Measurements from ENCODE around the gene PIP4P1.

DNA sequence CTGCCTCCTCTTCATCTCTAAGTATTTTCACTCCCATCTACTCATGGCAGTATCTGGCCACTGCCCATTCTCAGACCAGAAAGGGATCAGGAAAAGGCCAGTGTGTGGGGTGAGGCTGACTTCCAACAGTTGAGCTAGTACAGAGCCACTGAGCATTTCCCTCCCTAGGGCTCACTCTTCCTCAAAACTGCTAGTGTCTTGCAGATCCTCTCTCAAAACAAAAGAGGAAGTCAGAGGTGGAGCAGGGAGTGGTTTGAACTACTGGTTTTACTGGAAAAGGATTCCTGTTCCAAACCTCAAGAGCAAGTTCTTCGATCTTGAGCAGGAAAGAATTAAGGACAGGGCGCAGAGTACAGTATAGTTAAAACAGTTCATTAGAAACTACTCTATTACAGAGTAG lies 32.4 kb upstream of the PIP4P1 start:
- no peak for TF ChIP-seq CTCF (IDR thresholded peaks at IDR 0.05; ENCODE audit: low read depth, low read length, missing input control)
- no peak for TF ChIP-seq SP1 (IDR thresholded peaks at IDR 0.05)
- TF ChIP-seq TAF1 (conservative IDR thresholded peaks at IDR 0.05): no peak
- no peak for TF ChIP-seq RAD21 (IDR thresholded peaks at IDR 0.05)
- no peak for TF ChIP-seq HNF4G (IDR thresholded peaks at IDR 0.05)
- TF ChIP-seq, protein P1, sequence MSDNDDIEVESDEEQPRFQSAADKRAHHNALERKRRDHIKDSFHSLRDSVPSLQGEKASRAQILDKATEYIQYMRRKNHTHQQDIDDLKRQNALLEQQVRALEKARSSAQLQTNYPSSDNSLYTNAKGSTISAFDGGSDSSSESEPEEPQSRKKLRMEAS (IDR thresholded peaks at IDR 0.05): peak; percentile 30
- no peak for TF ChIP-seq JUND (IDR thresholded peaks at IDR 0.05)
- TF ChIP-seq, protein P2, sequence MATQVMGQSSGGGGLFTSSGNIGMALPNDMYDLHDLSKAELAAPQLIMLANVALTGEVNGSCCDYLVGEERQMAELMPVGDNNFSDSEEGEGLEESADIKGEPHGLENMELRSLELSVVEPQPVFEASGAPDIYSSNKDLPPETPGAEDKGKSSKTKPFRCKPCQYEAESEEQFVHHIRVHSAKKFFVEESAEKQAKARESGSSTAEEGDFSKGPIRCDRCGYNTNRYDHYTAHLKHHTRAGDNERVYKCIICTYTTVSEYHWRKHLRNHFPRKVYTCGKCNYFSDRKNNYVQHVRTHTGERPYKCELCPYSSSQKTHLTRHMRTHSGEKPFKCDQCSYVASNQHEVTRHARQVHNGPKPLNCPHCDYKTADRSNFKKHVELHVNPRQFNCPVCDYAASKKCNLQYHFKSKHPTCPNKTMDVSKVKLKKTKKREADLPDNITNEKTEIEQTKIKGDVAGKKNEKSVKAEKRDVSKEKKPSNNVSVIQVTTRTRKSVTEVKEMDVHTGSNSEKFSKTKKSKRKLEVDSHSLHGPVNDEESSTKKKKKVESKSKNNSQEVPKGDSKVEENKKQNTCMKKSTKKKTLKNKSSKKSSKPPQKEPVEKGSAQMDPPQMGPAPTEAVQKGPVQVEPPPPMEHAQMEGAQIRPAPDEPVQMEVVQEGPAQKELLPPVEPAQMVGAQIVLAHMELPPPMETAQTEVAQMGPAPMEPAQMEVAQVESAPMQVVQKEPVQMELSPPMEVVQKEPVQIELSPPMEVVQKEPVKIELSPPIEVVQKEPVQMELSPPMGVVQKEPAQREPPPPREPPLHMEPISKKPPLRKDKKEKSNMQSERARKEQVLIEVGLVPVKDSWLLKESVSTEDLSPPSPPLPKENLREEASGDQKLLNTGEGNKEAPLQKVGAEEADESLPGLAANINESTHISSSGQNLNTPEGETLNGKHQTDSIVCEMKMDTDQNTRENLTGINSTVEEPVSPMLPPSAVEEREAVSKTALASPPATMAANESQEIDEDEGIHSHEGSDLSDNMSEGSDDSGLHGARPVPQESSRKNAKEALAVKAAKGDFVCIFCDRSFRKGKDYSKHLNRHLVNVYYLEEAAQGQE (IDR thresholded peaks at IDR 0.05): no peak
- TF ChIP-seq, protein P3, sequence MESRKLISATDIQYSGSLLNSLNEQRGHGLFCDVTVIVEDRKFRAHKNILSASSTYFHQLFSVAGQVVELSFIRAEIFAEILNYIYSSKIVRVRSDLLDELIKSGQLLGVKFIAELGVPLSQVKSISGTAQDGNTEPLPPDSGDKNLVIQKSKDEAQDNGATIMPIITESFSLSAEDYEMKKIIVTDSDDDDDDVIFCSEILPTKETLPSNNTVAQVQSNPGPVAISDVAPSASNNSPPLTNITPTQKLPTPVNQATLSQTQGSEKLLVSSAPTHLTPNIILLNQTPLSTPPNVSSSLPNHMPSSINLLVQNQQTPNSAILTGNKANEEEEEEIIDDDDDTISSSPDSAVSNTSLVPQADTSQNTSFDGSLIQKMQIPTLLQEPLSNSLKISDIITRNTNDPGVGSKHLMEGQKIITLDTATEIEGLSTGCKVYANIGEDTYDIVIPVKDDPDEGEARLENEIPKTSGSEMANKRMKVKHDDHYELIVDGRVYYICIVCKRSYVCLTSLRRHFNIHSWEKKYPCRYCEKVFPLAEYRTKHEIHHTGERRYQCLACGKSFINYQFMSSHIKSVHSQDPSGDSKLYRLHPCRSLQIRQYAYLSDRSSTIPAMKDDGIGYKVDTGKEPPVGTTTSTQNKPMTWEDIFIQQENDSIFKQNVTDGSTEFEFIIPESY (IDR thresholded peaks at IDR 0.05): no peak
- TF ChIP-seq FOXA1 (IDR thresholded peaks at IDR 0.05): no peak
- TF ChIP-seq FOXA2 (IDR thresholded peaks at IDR 0.05): no peak
- no peak for TF ChIP-seq EGR1 (IDR thresholded peaks at IDR 0.05; ENCODE audit: low read depth in 2 of 2)
- TF ChIP-seq ATF3 (IDR thresholded peaks at IDR 0.05): no peak
- TF ChIP-seq YY1 (IDR thresholded peaks at IDR 0.05): no peak
